ENCODE measurements around the gene SLC2A4.
A peak's percentile ranks its signal among the peaks of the same experiment; 100 is the strongest.

The SLC2A4 gene

DNA sequence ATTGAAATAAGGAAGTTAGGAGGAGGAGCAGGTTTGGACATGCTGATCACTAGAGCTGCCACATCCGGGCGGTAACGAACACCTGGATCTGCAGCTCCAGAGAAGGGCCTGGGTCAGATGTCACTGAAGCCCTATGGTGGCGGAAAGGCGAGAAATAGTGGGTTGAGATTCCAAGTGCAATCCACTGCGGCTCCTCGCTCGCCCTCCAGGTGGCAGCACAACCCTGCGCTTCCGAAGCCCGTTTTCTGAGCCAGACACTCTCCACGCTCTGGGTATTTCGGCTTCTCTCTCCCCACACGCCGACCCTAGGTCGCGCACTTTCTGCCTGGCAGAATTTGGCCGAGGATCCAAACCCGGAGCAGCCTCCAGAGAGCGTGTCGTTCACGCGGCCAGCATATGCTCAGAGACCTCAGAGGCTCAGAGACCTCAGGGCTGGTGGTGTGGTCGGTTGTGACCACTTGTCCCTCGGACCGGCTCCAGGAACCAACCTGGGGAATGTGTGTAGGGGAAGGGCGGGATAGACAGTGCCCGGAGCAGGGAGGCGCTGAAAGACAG, 922 bp upstream of the SLC2A4 start:
- peak; percentile 71 for DNase-seq

DNA sequence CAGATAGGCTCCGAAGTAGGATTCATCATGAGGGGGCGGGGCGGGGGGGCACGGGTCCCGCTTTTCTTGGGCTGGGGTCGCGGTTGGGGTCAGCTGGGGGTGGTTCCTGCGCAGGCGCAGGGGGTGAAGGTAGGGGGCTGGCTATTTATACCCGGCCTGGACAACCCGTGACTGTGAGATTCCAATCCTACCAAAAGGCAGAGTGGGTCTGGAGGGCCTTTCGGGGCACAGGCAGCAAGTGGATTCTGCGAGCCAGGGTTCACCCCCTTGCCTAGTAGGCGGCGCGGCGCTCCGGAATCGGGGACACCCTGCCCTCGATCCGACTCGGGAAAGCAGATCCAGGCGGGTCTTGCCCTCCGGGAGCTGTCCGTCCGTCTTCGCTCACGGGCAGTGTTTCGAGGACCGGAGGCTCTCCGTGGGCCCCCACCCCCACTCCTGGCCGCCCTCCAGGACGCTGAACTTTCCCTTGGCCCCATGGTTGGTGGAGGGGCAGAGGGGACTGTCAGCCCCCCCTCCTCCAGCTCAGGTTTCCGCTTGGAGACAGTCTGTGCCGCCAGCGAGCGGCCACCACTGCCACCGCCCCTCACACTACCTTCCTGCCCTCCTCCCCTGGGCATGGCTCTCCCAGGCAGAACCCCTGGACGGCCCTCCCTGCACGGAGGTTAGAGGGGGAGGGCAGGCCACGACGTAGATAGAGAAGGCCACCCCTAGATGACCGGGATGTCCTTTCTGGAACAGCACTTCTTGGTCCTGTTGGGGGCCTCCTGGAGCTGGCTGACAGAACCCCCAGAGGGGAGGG, 634 bp downstream of the SLC2A4 start:
- DNase-seq = no peak

DNA sequence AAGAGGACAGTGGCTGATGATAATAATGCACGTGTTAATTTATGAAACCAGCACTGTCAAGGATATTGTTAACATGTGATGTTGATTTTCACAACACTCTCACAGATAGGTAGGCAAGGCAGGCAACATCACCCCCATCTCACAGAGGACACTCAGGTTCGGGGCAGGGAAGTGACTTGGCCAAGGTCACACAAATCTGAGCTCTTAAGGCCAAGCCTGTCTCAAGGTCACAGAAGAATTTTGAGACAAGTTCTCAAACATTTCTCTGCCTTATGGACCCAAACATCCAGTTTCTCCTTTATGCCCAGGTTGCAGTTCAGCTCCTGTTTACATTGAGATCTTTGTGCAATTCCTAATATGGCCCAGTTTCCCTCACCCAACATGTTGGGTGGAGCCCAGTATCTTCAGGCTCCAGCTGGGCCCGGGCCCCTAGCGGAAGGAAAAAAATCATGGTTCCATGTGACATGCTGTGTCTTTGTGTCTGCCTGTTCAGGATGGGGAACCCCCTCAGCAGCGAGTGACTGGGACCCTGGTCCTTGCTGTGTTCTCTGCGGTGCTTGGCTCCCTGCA, 1.3 kb downstream of the SLC2A4 start:
- DNase-seq = no peak

DNA sequence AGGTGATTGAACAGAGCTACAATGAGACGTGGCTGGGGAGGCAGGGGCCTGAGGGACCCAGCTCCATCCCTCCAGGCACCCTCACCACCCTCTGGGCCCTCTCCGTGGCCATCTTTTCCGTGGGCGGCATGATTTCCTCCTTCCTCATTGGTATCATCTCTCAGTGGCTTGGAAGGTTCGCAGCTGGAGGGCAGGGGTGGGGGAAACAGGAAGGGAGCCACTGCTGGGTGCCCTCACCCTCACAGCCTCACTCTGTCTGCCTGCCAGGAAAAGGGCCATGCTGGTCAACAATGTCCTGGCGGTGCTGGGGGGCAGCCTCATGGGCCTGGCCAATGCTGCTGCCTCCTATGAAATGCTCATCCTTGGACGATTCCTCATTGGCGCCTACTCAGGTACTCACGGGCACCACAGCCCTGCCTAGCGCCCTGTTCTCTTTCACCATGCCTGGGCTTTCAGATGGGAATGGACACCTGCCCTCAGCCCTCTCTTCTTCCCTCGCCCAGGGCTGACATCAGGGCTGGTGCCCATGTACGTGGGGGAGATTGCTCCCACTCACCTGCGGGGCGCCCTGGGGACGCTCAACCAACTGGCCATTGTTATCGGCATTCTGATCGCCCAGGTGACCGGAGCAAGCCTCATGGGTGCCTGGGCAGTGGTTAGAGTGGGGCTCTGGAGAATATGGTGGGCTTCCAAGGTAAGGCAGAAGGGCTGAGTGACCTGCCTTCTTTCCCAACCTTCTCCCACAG, 2.1 kb downstream of the SLC2A4 start:
- DNase-seq = no peak

DNA sequence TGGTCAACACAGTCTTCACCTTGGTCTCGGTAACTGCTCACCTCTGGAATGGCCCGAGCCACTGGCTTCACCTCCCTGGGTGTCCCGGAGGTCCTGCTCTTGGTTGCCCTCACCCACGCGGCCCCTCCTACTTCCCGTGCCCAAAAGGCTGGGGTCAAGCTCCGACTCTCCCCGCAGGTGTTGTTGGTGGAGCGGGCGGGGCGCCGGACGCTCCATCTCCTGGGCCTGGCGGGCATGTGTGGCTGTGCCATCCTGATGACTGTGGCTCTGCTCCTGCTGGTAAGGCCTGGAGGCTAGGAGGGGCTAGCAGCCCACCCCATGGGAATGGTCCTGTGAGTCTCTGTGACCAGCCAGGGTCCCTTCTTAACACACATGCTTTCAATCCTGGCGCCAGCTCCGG, 3.4 kb downstream of the SLC2A4 start:
- no peak for DNase-seq

DNA sequence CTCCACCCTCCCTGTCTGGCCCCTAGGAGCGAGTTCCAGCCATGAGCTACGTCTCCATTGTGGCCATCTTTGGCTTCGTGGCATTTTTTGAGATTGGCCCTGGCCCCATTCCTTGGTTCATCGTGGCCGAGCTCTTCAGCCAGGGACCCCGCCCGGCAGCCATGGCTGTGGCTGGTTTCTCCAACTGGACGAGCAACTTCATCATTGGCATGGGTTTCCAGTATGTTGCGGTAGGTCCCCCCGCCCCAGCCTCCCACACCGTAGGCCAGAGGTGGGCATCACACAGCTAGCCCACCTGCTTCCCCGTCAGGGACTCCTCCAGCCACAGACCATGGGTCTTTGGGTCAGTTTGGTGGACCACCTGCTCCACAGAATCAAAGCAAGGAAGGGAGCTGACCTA, 4.2 kb downstream of the SLC2A4 start:
- DNase-seq = no peak

DNA sequence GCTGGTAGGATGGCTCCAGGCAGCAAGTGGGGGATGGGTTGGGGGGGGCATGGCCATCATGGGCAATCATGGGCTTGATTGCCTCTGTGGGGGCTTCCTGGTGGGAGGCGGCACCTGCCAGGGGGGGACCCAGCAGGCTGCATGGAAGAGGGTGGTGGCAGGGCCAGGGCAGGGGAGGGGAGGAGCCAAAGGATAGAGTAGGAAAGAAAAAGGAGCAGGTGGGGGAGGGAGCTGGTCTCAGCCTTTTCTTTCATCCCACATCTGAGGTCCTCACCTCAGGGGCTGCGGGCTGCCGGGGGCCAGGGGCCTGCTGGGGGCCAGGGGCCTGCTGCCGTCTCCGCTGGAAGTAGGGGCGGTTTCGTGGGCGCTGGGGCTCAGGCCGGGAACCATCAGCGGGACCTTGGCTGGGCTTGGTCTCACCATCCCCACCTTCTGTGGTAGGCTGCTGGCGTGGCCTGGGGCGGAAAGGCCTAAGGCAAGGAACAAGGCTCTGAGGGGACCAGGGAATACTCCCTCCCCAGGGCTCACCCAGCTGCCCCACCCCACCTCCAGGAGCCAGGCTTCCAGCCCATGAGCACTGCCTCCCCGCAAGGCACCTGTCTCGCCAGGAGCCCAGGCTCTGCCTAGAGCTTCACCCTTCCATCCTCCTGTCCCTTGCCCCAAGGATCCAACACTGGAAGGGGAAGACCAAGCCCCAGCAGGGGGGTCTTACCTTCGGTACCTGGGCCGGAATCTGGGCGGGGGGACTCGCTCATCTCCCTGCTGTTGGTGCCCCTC, 7.9 kb downstream of the SLC2A4 start:
- DNase-seq = no peak

DNA sequence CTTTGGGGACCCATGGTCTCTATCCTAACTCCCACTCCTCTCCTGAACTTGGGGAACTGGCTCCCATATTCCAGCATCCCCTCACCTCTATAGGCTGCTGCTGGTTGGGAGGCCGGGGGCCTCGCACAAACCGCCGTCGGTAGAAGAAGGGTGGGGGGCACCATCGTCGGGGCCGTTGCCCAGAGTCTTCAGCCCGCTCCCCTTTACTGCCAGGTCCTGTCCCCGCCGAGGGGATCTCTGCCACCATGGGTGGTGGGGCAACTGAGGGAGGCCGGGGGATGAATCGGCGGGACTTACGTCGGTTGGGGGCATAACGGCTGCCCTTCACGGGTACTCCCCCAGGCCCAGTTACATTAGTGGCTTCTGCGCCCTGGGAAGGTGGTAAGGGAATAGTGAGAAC, 8.6 kb downstream of the SLC2A4 start:
- no peak for DNase-seq

DNA sequence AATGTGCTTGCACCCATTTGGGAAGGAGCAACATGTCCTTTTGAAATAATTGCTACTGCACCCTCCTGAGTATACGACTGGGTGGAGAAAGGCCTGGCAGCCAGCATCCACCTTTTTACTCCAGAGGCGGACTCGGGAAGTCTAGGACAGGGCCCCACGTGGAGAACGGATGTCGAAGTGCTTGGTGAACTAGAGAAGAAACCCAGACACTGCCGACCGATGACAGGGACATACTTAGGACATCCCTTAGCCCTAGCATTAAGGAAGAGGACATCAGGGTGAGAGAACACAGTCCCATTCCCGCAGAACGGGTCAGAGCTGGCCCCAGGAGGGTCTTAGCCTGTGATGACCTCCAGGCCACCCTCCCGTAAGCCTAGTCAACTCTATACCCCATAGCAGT, 9.2 kb downstream of the SLC2A4 start:
- no peak for DNase-seq

DNA sequence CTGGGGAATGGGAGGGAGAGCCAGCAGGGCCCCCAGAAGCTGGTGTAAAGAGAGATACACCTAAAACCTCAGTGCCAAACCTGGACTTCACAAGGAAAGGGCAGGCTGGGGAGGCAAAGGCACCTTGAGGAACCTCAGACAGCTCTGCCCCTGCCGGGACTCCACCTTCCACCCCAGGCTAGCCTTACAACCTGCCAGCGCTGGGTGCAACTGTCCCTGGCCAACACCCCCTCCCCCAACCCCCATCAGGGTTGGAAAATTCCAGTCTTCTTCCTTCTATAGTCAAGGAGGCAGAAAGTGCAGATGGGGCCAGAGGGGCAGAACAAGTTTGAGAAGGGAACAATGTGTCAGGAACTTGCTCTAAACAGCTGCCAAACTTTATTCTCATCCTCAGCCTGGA, 10.7 kb downstream of the SLC2A4 start:
- DNase-seq = no peak

DNA sequence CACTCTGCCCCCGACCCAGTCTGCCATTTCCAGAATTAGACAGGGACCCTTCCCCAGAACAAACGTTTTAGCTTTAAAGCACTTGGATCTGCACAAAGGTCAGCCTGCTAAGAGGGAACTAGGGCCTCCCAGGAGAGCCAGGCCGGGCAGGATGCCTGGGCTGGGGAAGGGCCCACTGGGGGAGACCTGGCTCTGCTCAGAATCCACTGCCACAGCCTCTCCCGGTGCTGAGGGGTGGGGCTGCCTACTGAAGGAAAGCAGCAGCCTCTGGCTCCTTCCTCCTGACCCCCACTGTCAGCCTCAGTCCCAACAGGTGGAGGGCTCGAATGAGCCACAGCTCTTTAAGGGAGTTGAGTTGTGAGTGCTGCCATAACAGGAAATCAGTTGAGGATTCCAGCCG, 11.2 kb downstream of the SLC2A4 start:
- DNase-seq = no peak

DNA sequence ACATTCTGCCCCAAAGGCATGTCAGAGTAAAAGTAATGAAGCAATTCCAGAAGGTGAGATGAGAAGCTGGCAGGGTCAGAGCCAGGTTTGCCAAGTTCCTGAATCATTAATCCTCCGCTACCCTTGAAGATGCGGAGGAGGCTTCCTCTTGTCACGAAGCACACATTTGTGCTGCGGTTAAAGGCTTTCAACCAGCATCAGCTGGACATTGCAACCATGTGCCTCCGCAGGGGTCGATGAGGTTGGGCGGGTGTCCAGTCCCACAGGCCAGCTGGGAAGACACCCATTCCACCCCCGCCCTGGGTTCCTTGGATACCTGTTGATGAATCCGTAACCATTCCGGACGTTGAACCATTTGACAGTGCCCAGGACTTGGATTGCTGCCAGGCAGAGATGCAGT, 11.6 kb downstream of the SLC2A4 start:
- DNase-seq = peak; percentile 97

DNA sequence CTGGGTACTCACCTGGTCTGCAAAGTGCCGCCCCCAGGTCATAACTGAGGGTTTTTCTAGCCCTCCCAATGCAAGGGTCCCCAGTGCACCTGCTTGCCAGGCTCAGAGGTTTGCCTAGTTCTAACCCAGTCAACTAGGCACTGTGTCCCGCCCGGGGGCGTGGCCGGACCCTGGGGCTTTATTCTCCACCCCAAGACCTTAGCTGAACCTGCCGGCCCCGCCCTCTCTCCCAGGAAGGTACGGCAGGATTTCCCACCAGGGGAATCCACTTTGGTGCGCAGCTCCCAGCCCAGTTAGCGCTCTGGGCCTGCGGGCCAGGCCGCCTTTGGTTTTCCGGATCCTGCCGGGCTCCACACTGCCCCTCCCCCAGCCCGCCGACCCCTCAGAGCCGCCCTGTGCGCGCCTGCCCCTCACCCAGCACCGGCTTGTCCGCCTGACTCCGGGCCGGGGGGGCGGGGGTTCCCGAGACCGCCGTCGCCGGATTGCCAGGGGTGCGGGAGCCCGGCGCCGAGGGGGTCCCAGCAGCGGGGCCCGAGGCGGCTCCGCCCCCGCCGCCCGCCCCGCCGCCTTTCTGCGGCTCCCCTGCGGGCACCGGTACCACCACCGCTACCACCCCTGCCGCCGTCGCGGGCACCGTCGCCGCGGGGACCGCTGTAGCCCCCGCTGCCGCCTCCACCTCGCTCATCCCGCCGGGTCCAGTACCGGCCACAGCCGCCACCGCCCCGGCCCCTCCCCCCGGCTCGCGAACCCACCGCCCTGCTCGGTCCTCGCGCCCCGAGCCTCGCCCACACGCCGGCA, 12.5 kb downstream of the SLC2A4 start:
- no peak for DNase-seq

DNA sequence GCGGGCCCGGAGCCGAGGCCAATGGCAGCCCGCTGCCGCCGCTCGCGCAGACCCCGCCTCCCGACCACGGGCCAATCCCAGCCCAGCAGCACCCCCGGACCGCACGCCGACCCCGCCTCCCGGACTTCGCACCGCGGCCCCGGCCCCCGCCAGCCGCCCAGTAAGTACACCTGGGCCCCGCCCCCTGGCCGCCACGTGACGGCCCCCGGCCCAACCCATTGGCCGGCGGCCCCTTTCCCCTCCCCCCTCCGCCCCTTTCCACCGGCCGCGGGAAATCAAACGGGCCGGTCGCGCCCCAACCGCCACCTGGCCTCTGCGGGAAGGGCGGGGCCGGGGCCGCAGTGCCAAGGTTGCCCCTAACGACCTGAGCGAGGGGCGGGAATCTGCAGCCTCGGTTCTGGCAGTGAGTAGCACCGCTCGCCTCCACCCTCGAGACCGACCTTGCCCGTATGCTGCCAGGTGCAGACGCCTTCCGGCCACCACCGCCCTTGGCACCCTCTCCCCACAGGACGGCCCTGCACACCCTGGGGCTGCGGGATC, 13.2 kb downstream of the SLC2A4 start, which contains the start of gene YBX2:
TSS of gene YBX2 (minus strand) at position 26 of the 540 bp plus-strand sequence. CDS start 139 bp downstream, outside the sequence.
- DNase-seq = no peak

DNA sequence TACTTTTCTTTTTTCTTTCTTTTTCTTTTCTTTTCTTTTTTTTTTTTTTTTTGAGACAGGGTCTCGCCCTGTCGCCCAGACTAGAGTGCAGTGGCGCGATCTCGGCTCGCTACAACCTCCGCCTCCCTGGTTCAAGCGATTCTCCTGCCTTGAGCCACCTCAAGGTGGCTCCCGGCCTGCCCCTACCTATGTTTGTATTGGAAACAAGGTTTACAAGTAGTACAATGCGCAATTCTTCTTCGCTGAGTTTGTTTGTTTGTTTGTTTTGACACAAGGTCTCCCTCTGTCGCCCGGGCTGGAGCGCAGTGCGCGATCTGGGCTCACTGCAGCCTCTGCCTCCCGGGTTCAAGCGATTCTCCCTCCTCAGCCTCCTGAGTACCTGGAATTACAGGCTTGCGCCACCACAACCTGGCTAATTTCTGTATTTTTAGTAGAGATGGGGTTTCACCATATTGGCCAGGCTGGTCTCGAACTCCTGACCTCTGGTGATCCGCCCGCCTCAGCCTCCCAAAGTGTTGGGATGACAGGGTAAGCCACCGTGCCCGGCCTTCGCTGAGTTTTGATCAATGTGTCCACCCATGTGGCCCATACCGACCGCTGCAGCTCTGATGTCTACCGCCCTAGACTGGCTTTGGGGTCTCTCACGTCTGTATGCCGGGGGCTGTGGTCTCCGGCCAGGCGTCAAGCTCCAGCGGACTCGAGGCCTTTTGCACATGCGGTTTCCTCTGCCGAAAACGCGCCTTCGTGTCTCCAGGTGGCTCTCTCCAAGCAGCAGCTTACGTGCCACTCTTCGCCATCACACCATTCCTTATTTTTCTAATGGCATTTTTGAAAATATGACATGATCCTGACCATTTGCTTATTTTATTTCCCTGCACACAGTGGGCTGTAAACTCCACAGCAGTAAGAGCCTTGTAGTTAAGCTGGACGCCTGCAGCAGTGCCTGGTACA, 14.0 kb downstream of the SLC2A4 start:
- no peak for DNase-seq

DNA sequence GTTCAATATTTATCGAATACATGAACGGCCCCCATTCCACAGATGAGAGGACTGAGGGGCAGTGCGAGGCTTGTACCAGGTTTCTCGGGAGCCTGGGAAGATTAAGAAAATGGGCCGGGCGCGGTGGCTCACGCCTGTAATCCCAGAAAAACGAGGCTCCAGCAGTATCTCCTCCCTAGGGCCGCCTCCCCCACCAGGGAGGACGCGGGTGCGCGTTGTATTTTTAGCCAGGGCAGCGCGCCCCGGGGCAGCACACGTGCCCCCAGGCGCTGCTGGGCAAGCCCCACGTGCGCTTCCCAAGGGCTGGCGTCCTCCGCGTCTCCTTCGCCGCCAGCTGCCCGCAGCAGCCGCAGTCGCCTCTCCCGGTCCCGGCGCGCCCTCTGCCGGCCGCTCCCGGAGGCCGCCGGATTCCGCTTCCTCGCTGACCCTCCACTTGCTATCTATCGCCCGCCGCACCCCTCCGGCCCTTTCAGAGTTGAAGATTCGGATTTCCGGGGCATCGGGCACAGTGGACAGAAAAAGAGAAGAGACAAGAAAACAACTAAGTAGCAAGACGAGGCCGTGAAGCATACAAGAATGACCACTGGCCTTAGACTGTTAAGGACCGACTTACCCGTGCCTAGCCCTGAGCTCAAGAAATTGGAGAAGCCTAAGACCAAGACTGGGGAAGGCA, 14.8 kb downstream of the SLC2A4 start:
- peak; percentile 82 for DNase-seq

DNA sequence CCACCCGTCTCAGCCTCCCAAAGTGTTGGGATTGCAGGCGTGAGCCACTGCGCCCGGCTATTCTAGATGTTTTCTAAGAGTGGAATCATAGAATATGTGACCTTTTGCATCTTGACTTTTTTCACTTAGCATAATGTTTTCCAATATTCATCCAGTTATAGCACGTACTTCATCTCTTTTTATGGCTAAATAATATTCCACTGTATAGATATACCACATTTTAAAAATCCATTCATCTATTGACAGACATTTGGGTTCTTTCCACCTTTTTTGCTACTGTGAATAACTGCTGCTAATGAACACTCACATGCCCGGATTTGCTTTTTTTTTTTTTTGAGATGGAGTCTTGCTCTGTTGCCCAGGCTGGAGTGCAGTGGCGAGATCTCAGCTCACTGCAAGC, 22.7 kb downstream of the SLC2A4 start:
- no peak for DNase-seq

DNA sequence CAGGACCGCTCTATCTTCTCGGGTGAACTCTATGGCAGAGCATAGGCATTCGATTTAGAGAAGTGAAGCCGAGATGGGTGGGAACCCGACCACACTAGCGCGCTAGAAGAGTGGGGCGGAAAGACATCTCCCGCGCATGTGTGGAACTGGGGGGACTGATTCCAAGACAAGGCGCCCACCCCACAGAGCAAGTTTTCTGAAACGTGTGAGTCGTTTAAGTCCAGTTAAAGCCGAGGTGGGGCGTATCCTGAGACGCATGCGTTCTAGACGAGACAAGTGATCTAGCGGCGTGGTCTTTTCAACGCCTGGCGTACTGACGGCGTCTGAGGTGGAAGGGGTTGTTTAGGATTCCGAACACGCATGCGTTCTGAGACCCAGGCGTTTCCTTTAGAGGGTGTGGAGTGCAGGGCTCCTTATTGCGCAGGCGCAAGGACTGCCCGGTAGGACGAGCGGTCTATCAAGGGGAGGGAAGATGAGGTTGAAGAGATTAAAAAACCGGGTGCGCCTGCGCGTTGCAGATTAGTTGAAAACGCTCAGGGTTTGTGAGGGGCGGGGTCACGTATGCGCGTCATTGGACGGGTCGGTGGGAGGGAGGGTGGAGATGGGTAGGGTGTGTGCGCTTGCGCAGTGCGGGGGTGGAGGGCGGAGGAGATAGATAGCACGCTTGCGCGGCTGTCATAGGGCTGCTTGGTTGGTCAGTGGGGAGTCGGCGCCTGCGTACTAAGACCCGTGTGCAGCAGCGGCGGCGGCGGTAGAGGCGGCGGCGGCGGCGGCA, 25.6 kb downstream of the SLC2A4 start, which contains the start of gene EIF5A:
TSS of gene EIF5A (plus strand) at position 718 of the 775 bp plus-strand sequence. CDS start 2,008 bp downstream, outside the sequence.
- DNase-seq = peak; percentile 99
